KOPT-K1 (cell line): ENCODE measurements around the gene ZNF837.

Experiments
- H3K27ac ChIP-seq: fragments of 200-600 bp; sonication (generic); 2 replicates; pipeline ENCODE4 v1.5.1; 2016; ENCODE audit warnings: antibody characterized with exemption, mild to moderate bottlenecking, low read depth, low read length; ENCODE audit not compliant: poor library complexity, severe bottlenecking
- H3K36me3 ChIP-seq: fragments of 200-600 bp; sonication (generic); 2 replicates; pipeline ENCODE4 v1.5.1; 2017; ENCODE audit warnings: antibody characterized with exemption, mild to moderate bottlenecking, low read length, moderate library complexity; ENCODE audit not compliant: insufficient read depth
- H3K9me3 ChIP-seq: fragments of 200-600 bp; sonication (generic); 2 replicates; pipeline ENCODE4 v1.5.1; 2017; ENCODE audit warnings: antibody characterized with exemption, low read length, mild to moderate bottlenecking; ENCODE audit not compliant: insufficient read depth, poor library complexity, severe bottlenecking

The ZNF837 gene

GRCh38 chr19:58334691-58335249 lies 46.1 kb downstream of the ZNF837 start:
- H3K9me3 ChIP-seq: no peaks in the 10 kb centered on the region
- H3K27ac ChIP-seq: no peak overlapping the region
- H3K36me3 ChIP-seq: peaks cover 41% of the 10 kb centered on the region

- Histone ChIP-seq H3K27ac (no peak overlapping the region), H3K36me3 (peaks cover 22% of the 10 kb centered on the region), H3K9me3 (no peaks in the 10 kb centered on the region)
These were observed 48.1 kb downstream of the ZNF837 start for GRCh38 chr19:58332697-58333096.

- Histone ChIP-seq H3K9me3 (no peaks in the 10 kb centered on the region), H3K27ac (no peak overlapping the region), H3K36me3 (peaks cover 6% of the 10 kb centered on the region; the same call in 1 of the 2 replicates)
These were observed 50.4 kb downstream of the ZNF837 start for GRCh38 chr19:58330458-58330857.

- Histone ChIP-seq H3K9me3 (no peaks in the 10 kb centered on the region), H3K27ac (no peak overlapping the region), H3K36me3 (no peaks in the 10 kb centered on the region)
These were observed 51.8 kb downstream of the ZNF837 start for GRCh38 chr19:58328999-58329398.

- no peaks in the 10 kb centered on the region for H3K36me3 ChIP-seq
- peak within 1 kb of the TSS; percentile 63 for H3K27ac ChIP-seq
- H3K9me3 ChIP-seq: no peaks in the 10 kb centered on the region
These were observed 53.7 kb downstream of the ZNF837 start, which contains the start of gene ZSCAN22 for GRCh38 chr19:58326914-58327726. Gene ZSCAN22, plus strand, starts transcription at chr19:58326994. Its CDS starts 7,809 bp downstream, at chr19:58334803.

GRCh38 chr19:58326501-58326913 lies 54.3 kb downstream of the ZNF837 start:
- Histone ChIP-seq H3K9me3 (no peaks in the 10 kb centered on the region), H3K36me3 (no peaks in the 10 kb centered on the region), H3K27ac (peak overlapping the region; percentile 63)

- Histone ChIP-seq H3K9me3 (no peaks in the 10 kb centered on the region), H3K27ac (peak overlapping the region; percentile 63), H3K36me3 (no peaks in the 10 kb centered on the region)
These were observed 55.4 kb downstream of the ZNF837 start for GRCh38 chr19:58325311-58326022.

GRCh38 chr19:58319241-58319640 lies 61.6 kb downstream of the ZNF837 start:
- Histone ChIP-seq H3K36me3 (peaks cover 27% of the 10 kb centered on the region), H3K27ac (no peak overlapping the region), H3K9me3 (no peaks in the 10 kb centered on the region)

- H3K9me3 ChIP-seq: no peaks in the 10 kb centered on the region
- no peak overlapping the region for H3K27ac ChIP-seq
- H3K36me3 ChIP-seq: peaks cover 36% of the 10 kb centered on the region
These were observed 62.5 kb downstream of the ZNF837 start for GRCh38 chr19:58318297-58318696.
